GM23338 (cell line): ENCODE data around the gene MFGE8. TPM values are rescaled to one million over a fixed set of nuclear protein-coding genes. Genes with fewer than 3 reads are reported as not detected.

Experiments used
- ATAC-seq: fragments of 200-7000 bp; cut with Tn5 transposase; 3 replicates; pipeline ENCODE4 v1.9.1; 2020
- DNase-seq: peaks from one replicate; pipeline ENCODE4 v3.0.0-alpha.2; 2015; ENCODE audit warnings: low spot score
- H2AFZ ChIP-seq: fragments of 200-600 bp; sonication (generic); 2 replicates; pipeline ENCODE4 v1.8.0; 2016; ENCODE audit warnings: antibody characterized with exemption, mild to moderate bottlenecking, moderate library complexity
- H3F3A ChIP-seq: fragments of 200-600 bp; sonication (generic); replicated peaks from 2 replicates; pipeline ENCODE4 v1.8.0; 2017; ENCODE audit warnings: antibody characterized with exemption, mixed run types, low read depth
- H3K27ac ChIP-seq: fragments of 200-600 bp; sonication (generic); 2 replicates; pipeline ENCODE4 v1.6.1; 2016; ENCODE audit warnings: low read depth
- H3K27me3 ChIP-seq: fragments of 200-600 bp; sonication (generic); 2 replicates; pipeline ENCODE4 v1.8.0; 2016; ENCODE audit warnings: mild to moderate bottlenecking, mixed run types, moderate library complexity; ENCODE audit not compliant: insufficient read depth
- H3K36me3 ChIP-seq: fragments of 200-600 bp; sonication (generic); 2 replicates; pipeline ENCODE4 v1.8.0; 2016; ENCODE audit warnings: mild to moderate bottlenecking; ENCODE audit not compliant: insufficient read depth
- H3K4me1 ChIP-seq: fragments of 200-600 bp; sonication (generic); 2 replicates; pipeline ENCODE4 v1.8.0; 2016; ENCODE audit warnings: mild to moderate bottlenecking, moderate library complexity; ENCODE audit not compliant: insufficient read depth
- H3K4me2 ChIP-seq: fragments of 200-600 bp; sonication (generic); 2 replicates; pipeline ENCODE4 v1.7.1; 2017; ENCODE audit warnings: mixed run types
- H3K4me3 ChIP-seq: fragments of 200-600 bp; sonication (generic); 2 replicates; pipeline ENCODE4 v1.6.1; 2016; ENCODE audit warnings: mixed run types
- H3K79me2 ChIP-seq: fragments of 200-600 bp; sonication (generic); replicated peaks from 2 replicates; pipeline ENCODE4 v1.8.0; 2017; ENCODE audit warnings: mild to moderate bottlenecking; ENCODE audit not compliant: insufficient read depth
- H3K9me2 ChIP-seq: fragments of 200-600 bp; sonication (generic); 2 replicates; pipeline ENCODE4 v1.8.0; 2017; ENCODE audit not compliant: insufficient read depth
- H4K20me1 ChIP-seq: fragments of 200-600 bp; sonication (generic); replicated peaks from 2 replicates; pipeline ENCODE4 v1.8.0; 2017; ENCODE audit warnings: mild to moderate bottlenecking; ENCODE audit not compliant: insufficient read depth
- H3K27ac Mint-ChIP-seq: 2 replicates; pipeline ENCODE4 v1.8.0; 2020; ENCODE audit warnings: inconsistent platforms, mild to moderate bottlenecking, moderate library complexity, mixed read lengths
- H3K27me3 Mint-ChIP-seq: 3 replicates; pipeline ENCODE4 v1.8.0; 2022; ENCODE audit warnings: low read depth, mild to moderate bottlenecking, moderate library complexity, mixed read lengths, inconsistent platforms; ENCODE audit not compliant: insufficient read depth, poor library complexity
- H3K36me3 Mint-ChIP-seq: 3 replicates; pipeline ENCODE4 v1.8.0; 2021; ENCODE audit warnings: low read depth, mild to moderate bottlenecking, inconsistent platforms, moderate library complexity, mixed read lengths
- H3K4me1 Mint-ChIP-seq: 3 replicates; pipeline ENCODE4 v1.8.0; 2020; ENCODE audit warnings: mild to moderate bottlenecking, inconsistent platforms, mixed read lengths
- H3K4me3 Mint-ChIP-seq: 3 replicates; pipeline ENCODE4 v1.8.0; 2021; ENCODE audit warnings: moderate library complexity, mild to moderate bottlenecking, inconsistent platforms, mixed read lengths
- H3K9me3 Mint-ChIP-seq: 3 replicates; pipeline ENCODE4 v1.8.0; 2020; ENCODE audit warnings: moderate library complexity, mild to moderate bottlenecking, inconsistent platforms, mixed read lengths
- CREB1 ChIP-seq: fragments of 250-450 bp; sonication (Bioruptor Pico); IDR thresholded peaks from 2 replicates; pipeline ENCODE4 v1.5.0; 2020; ENCODE audit warnings: low read depth, mild to moderate bottlenecking, moderate library complexity
- EZH2 ChIP-seq: fragments of 200-600 bp; sonication (generic); IDR thresholded peaks from one replicate; pipeline ENCODE4 v1.8.0; 2017; ENCODE audit warnings: antibody characterized with exemption, mild to moderate bottlenecking, low read depth; ENCODE audit not compliant: unreplicated experiment
- EZH2phosphoT487 ChIP-seq: fragments of 200-600 bp; sonication (generic); IDR thresholded peaks from one replicate; pipeline ENCODE4 v1.8.1; 2018; ENCODE audit warnings: antibody characterized with exemption; ENCODE audit not compliant: unreplicated experiment
- JUNB ChIP-seq: IDR thresholded peaks from one replicate; pipeline ENCODE4 v1.6.1; 2016; ENCODE audit warnings: antibody characterized with exemption; ENCODE audit not compliant: unreplicated experiment
- NANOG ChIP-seq: IDR thresholded peaks from 2 replicates; pipeline ENCODE4 v1.6.1; 2016; ENCODE audit warnings: antibody characterized with exemption, borderline replicate concordance
- POLR2AphosphoS5 ChIP-seq: IDR thresholded peaks from 2 replicates; pipeline ENCODE4 v1.6.1; 2016; ENCODE audit warnings: antibody characterized with exemption, low read depth
- STAT1 ChIP-seq: IDR thresholded peaks from one replicate; pipeline ENCODE4 v1.6.1; 2016; ENCODE audit warnings: antibody characterized with exemption; ENCODE audit not compliant: unreplicated experiment
- ZNF114 ChIP-seq: fragments of 250-450 bp; sonication (Bioruptor Pico); IDR thresholded peaks from 2 replicates; pipeline ENCODE4 v1.5.0; 2020; ENCODE audit warnings: mild to moderate bottlenecking, moderate library complexity
- ZNF331 ChIP-seq: fragments of 250-450 bp; sonication (Bioruptor Pico); IDR thresholded peaks from 2 replicates; pipeline ENCODE4 v1.5.0; 2020; ENCODE audit warnings: low read depth, mild to moderate bottlenecking, moderate library complexity
- polyA plus RNA-seq: library from polyadenylated mRNA; unstranded; fragments of >200 nt; fragmentation: Nextera tagmentation; extraction: Ambion mirVana; gene quantifications from 2 replicates; pipeline ENCODE4 v1.2.1, GENCODE V29; 2016
- total RNA-seq: library from RNA; depleted of rRNA; stranded (reverse); fragments of >200 nt; shearing (Covaris generic); gene quantifications from 2 replicates; pipeline ENCODE4 v1.2.3, GENCODE V29; 2014
- TF ChIP-seq, protein P1 (sequence below): fragments of 250-450 bp; sonication (Bioruptor Pico); IDR thresholded peaks from 2 replicates; pipeline ENCODE4 v1.5.0; 2020; ENCODE audit warnings: mild to moderate bottlenecking, moderate library complexity
- TF ChIP-seq, protein P2 (sequence below): IDR thresholded peaks from one replicate; pipeline ENCODE4 v1.6.1; 2018; ENCODE audit warnings: antibody characterized with exemption; ENCODE audit not compliant: unreplicated experiment
- TF ChIP-seq, protein P3 (sequence below), 2 experiments: fragments of 200-600 bp in 1 of 2; sonication (generic) in 1 of 2; conservative IDR thresholded peaks; 2 replicates each; pipeline versions ENCODE4 v1.5.1 to v1.6.1; 2016 to 2017; ENCODE audit warnings: antibody characterized with exemption in 2 of 2, low read depth in 2 of 2, mild to moderate bottlenecking in 2 of 2, moderate library complexity in 1 of 2
- TF ChIP-seq, protein P4 (sequence below): IDR thresholded peaks from 2 replicates; pipeline ENCODE4 v1.6.1; 2016; ENCODE audit warnings: antibody characterized with exemption

The MFGE8 gene
- total and polyA plus RNA-seq, 2 experiments from 2014 or later: 279 to 671 TPM

DNA sequence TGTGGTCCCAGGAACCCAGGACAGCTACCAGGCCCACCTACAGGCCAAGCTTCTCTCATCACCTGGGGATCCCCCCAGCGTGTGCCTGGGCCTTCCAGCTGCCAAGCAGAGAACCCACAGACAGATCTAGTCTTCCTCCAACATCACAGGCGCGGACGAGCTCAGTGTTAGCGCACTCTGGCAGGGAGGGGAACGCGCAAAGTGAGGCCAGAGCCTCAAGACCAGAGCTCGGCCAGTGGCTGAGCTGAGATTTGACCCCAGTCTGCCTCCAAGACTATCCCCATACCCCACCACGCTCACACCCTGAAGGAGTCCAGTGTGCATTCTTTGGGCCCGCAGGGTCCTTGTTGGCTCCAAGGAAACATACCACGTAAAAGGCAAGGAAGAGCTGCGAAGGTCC lies 5.1 kb downstream of the MFGE8 start:
- H3K4me3 Mint-ChIP-seq: peak overlapping the region; percentile 50; the same call in 1 of the 3 replicates
- peaks cover 92% of the 10 kb centered on the region for H3K36me3 Mint-ChIP-seq
- Histone ChIP-seq H4K20me1 (peaks cover 47% of the 10 kb centered on the region), H3K27me3 (no peaks in the 10 kb centered on the region), H3K4me3 (no peak overlapping the region), H2AFZ (no peak overlapping the region), H3K36me3 (peaks cover 58% of the 10 kb centered on the region), H3K4me2 (no peak overlapping the region), H3K4me1 (peaks cover 31% of the 10 kb centered on the region), H3K79me2 (peaks cover 63% of the 10 kb centered on the region), H3K9me2 (no peaks in the 10 kb centered on the region), H3K27ac (0 out of 2 replicates have a peak overlapping the region, but pooled peaks have one; percentile 50), H3F3A (peaks cover 30% of the 10 kb centered on the region)
- TF ChIP-seq EZH2: no peak
- TF ChIP-seq ZNF331 (CRISPR knock-in tag): no peak
- no peak for TF ChIP-seq ZNF114 (CRISPR knock-in tag)
- TF ChIP-seq CREB1 (CRISPR knock-in tag): no peak
- TF ChIP-seq, protein P1, sequence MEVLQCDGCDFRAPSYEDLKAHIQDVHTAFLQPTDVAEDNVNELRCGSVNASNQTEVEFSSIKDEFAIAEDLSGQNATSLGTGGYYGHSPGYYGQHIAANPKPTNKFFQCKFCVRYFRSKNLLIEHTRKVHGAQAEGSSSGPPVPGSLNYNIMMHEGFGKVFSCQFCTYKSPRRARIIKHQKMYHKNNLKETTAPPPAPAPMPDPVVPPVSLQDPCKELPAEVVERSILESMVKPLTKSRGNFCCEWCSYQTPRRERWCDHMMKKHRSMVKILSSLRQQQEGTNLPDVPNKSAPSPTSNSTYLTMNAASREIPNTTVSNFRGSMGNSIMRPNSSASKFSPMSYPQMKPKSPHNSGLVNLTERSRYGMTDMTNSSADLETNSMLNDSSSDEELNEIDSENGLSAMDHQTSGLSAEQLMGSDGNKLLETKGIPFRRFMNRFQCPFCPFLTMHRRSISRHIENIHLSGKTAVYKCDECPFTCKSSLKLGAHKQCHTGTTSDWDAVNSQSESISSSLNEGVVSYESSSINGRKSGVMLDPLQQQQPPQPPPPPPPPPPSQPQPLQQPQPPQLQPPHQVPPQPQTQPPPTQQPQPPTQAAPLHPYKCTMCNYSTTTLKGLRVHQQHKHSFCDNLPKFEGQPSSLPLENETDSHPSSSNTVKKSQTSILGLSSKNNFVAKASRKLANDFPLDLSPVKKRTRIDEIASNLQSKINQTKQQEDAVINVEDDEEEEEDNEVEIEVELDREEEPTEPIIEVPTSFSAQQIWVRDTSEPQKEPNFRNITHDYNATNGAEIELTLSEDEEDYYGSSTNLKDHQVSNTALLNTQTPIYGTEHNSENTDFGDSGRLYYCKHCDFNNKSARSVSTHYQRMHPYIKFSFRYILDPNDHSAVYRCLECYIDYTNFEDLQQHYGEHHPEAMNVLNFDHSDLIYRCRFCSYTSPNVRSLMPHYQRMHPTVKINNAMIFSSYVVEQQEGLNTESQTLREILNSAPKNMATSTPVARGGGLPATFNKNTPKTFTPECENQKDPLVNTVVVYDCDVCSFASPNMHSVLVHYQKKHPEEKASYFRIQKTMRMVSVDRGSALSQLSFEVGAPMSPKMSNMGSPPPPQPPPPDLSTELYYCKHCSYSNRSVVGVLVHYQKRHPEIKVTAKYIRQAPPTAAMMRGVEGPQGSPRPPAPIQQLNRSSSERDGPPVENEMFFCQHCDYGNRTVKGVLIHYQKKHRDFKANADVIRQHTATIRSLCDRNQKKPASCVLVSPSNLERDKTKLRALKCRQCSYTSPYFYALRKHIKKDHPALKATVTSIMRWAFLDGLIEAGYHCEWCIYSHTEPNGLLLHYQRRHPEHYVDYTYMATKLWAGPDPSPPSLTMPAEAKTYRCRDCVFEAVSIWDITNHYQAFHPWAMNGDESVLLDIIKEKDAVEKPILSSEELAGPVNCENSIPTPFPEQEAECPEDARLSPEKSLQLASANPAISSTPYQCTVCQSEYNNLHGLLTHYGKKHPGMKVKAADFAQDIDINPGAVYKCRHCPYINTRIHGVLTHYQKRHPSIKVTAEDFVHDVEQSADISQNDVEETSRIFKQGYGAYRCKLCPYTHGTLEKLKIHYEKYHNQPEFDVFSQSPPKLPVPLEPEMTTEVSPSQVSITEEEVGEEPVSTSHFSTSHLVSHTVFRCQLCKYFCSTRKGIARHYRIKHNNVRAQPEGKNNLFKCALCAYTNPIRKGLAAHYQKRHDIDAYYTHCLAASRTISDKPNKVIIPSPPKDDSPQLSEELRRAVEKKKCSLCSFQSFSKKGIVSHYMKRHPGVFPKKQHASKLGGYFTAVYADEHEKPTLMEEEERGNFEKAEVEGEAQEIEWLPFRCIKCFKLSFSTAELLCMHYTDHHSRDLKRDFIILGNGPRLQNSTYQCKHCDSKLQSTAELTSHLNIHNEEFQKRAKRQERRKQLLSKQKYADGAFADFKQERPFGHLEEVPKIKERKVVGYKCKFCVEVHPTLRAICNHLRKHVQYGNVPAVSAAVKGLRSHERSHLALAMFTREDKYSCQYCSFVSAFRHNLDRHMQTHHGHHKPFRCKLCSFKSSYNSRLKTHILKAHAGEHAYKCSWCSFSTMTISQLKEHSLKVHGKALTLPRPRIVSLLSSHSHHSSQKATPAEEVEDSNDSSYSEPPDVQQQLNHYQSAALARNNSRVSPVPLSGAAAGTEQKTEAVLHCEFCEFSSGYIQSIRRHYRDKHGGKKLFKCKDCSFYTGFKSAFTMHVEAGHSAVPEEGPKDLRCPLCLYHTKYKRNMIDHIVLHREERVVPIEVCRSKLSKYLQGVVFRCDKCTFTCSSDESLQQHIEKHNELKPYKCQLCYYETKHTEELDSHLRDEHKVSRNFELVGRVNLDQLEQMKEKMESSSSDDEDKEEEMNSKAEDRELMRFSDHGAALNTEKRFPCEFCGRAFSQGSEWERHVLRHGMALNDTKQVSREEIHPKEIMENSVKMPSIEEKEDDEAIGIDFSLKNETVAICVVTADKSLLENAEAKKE (CRISPR knock-in tag): no peak
- TF ChIP-seq, protein P2, sequence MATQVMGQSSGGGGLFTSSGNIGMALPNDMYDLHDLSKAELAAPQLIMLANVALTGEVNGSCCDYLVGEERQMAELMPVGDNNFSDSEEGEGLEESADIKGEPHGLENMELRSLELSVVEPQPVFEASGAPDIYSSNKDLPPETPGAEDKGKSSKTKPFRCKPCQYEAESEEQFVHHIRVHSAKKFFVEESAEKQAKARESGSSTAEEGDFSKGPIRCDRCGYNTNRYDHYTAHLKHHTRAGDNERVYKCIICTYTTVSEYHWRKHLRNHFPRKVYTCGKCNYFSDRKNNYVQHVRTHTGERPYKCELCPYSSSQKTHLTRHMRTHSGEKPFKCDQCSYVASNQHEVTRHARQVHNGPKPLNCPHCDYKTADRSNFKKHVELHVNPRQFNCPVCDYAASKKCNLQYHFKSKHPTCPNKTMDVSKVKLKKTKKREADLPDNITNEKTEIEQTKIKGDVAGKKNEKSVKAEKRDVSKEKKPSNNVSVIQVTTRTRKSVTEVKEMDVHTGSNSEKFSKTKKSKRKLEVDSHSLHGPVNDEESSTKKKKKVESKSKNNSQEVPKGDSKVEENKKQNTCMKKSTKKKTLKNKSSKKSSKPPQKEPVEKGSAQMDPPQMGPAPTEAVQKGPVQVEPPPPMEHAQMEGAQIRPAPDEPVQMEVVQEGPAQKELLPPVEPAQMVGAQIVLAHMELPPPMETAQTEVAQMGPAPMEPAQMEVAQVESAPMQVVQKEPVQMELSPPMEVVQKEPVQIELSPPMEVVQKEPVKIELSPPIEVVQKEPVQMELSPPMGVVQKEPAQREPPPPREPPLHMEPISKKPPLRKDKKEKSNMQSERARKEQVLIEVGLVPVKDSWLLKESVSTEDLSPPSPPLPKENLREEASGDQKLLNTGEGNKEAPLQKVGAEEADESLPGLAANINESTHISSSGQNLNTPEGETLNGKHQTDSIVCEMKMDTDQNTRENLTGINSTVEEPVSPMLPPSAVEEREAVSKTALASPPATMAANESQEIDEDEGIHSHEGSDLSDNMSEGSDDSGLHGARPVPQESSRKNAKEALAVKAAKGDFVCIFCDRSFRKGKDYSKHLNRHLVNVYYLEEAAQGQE: no peak
- TF ChIP-seq STAT1: no peak
- no peak for TF ChIP-seq NANOG
- TF ChIP-seq, protein P3, sequence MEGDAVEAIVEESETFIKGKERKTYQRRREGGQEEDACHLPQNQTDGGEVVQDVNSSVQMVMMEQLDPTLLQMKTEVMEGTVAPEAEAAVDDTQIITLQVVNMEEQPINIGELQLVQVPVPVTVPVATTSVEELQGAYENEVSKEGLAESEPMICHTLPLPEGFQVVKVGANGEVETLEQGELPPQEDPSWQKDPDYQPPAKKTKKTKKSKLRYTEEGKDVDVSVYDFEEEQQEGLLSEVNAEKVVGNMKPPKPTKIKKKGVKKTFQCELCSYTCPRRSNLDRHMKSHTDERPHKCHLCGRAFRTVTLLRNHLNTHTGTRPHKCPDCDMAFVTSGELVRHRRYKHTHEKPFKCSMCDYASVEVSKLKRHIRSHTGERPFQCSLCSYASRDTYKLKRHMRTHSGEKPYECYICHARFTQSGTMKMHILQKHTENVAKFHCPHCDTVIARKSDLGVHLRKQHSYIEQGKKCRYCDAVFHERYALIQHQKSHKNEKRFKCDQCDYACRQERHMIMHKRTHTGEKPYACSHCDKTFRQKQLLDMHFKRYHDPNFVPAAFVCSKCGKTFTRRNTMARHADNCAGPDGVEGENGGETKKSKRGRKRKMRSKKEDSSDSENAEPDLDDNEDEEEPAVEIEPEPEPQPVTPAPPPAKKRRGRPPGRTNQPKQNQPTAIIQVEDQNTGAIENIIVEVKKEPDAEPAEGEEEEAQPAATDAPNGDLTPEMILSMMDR (conservative IDR thresholded peaks at IDR 0.05; ENCODE audit: low read depth in 2 of 2): no peak
- no peak for TF ChIP-seq JUNB
- no peak; the same call in 1 of the 2 replicates for TF ChIP-seq POLR2AphosphoS5
- TF ChIP-seq EZH2phosphoT487: no peak
- TF ChIP-seq, protein P4, sequence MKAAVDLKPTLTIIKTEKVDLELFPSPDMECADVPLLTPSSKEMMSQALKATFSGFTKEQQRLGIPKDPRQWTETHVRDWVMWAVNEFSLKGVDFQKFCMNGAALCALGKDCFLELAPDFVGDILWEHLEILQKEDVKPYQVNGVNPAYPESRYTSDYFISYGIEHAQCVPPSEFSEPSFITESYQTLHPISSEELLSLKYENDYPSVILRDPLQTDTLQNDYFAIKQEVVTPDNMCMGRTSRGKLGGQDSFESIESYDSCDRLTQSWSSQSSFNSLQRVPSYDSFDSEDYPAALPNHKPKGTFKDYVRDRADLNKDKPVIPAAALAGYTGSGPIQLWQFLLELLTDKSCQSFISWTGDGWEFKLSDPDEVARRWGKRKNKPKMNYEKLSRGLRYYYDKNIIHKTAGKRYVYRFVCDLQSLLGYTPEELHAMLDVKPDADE: no peak
- DNase-seq (no peak), ATAC-seq (no peak)
- no peaks in the 10 kb centered on the region for H3K9me3 Mint-ChIP-seq
- H3K27me3 Mint-ChIP-seq: peaks cover 22% of the 10 kb centered on the region
- peak overlapping the region; percentile 96 for H3K27ac Mint-ChIP-seq
- H3K4me1 Mint-ChIP-seq: peaks cover 72% of the 10 kb centered on the region
